Ecto neural progenitor cell (in vitro differentiated cells): ENCODE measurements around the gene ZNF236.

Experiments
- DNase-seq: peaks from one replicate; pipeline ENCODE4 v3.0.0-alpha.2; 2018; ENCODE audit warnings: low spot score

Gene ZNF236

DNA sequence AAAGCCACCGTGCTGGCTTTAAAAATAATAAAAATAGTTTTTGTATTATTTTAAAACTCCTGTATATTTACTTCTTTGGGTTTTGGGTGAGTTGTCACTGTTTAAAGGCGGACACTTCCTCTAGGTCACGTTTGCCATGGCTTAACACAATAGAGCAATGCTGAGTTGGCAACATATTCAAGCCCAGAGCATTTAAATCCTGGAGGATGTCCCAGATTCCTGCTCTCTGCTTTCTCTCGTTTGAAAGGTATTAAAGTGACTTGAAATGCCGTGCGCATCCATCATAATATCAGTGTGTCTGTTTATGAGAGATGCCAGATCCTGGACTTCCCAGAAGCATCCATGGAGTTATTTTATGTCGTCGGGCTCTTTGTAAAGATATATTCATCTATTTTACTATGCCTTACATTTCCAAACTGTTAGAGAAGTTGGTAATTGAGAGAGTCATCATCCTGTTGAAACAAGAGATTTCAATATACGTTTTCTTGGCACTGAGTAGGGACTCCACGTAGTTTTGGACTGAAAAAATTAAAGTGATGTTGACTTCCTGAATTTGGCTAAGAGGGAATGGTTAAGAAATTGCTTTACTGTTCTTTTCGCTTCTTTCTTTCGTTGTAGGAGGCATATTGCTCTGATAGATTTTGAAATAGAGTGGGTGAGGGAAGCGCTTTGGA, 150.6 kb downstream of the ZNF236 start:
- no peak for DNase-seq

DNA sequence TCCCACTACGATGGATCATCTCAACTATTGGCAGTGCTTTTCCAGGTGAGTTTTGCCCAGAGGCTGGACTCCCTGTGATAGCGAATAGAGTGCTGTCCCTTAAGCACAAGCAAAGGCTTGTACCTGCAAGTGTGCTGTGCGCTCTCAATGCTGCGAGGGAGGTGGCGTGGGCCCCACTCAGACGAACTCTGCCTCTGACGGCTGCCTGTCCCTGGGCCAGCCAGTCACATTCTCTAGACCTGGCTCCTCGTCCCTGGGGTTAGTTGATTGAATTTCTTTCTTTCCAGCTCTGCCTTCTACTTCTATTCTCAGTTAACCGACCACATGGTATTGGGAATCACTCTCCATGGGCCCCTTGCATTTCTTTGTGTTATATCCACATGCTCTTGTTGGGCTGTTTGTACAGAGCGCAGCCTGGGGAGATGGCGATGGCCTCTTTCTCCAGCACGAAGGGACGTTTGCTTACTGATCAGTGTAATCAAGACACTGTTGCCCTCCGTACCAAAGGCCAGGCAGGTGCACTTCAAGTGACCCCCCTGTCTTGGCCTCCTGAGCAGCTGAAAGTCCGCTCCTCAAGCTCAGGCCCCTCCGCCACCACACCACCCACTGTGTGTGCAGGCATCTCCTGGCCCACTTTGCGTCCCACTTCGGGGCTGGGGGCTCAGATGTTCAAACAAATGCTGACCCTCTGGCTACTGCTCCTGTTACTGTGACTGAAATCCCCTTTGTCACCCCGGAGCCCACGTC, 151.3 kb downstream of the ZNF236 start:
- peak; percentile 29 for DNase-seq

DNA sequence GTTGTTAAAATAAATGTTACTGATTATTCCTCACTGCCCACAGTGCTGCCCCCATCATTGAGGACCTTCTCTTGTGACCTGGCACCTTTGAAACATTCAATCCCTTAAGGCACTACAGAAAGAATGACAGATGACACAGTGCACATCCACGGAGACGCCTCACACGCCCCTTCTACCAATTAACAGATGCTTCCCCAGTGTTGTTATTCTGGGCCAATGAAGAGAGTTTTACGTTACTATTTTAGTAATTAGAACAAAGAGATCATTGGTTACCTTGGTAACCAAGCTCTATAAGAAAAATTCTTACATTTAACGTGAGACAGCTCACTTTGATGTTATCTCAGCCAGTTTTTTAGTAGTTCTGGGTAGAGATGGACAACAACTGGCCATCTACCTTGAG, 152.0 kb downstream of the ZNF236 start:
- DNase-seq = no peak

DNA sequence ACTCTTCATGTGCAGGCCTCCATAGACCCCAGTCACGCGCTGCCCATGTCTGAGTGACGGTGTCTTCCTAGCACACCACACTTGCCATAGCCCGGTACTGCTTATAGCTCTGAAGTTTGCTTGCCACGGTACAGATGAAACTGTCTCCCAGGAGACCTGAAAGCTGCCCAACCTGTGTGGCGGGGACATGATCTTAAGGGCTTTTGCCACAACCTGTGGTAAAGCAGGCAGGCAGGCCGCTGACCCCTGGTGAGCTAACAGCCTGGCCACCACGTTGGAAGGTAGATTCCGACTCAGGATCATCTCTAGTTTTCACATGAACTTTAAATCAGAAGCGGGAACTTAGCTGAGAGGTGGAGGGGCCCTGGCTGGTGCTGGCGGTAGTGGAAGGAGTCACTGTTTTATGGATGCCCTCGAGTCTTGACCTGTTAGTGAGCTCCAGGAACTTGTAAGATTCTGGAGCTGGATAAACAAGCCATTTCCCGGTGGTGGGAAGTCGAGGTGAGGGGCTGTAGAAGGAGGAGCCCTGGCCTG, 153.3 kb downstream of the ZNF236 start:
- DNase-seq = peak; percentile 36

DNA sequence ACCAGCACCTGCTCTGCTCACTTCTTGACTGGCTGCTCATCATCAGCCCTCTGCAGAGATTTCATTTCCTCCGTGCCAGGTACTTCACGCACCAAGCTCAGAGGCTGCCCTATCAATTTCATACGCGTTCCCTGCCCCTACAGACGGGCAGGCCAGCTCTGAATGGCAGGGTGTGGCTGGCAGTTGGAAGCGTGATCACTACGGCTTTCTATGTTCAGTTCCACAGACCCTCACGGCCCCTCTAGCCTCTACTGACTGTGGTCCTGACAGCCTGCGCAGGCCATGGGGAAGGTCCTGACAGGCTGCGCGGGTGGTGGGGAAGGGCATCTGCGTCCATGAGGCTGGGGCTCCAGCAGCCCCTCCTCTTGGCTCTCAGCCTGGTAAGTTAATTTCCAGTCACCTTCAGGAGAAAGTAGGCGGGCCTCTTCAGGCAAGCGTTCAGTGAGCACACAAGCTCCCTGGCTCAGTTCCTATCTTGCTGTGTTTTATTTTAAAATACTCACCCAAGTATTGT, 154.8 kb downstream of the ZNF236 start:
- DNase-seq = peak; percentile 34

DNA sequence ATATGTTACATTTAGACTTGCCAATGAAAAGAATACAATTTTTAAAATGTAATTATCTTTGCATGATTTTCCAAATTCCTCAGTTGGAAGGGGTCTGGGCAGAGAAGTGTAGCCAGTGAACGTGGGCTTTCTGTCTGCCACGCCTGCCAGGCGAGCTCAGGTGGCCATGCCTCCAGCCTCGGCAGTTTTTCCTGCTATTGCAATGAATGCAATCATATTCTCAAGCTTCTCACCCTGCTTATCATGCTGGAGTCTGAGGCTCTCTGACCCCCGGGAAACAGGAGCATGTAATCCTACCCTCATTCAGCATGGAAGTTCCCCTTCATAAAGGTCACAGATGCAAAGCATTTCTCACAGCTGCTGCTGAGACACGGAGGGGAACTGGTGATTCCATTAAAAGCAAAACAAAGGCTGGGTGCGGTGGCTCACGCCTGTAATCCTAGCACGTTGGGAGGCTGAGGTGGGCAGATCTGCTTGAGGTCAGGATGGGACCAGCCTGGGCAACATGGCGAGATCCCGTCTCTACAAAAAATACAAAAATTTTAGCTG, 155.4 kb downstream of the ZNF236 start:
- peak; percentile 37 for DNase-seq

DNA sequence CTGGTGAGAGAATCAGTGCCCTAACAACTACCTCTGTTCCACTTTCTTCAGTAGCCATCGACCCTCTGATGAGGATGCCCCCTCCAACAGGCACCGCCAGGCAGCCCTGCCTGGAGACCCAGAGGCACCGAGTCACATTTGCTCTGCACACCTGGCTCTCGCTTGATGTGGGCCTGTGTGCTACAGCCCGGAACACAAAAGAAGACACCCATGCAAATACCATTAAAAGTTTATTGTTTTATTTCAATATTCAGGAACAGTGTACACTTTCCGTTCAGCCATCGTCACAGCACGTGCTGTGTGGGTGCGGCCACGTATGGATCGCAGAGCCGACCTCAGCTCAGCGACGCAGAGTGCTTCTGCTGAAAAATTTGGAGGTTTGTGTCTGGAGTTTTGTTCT, 156.3 kb downstream of the ZNF236 start:
- DNase-seq = no peak

DNA sequence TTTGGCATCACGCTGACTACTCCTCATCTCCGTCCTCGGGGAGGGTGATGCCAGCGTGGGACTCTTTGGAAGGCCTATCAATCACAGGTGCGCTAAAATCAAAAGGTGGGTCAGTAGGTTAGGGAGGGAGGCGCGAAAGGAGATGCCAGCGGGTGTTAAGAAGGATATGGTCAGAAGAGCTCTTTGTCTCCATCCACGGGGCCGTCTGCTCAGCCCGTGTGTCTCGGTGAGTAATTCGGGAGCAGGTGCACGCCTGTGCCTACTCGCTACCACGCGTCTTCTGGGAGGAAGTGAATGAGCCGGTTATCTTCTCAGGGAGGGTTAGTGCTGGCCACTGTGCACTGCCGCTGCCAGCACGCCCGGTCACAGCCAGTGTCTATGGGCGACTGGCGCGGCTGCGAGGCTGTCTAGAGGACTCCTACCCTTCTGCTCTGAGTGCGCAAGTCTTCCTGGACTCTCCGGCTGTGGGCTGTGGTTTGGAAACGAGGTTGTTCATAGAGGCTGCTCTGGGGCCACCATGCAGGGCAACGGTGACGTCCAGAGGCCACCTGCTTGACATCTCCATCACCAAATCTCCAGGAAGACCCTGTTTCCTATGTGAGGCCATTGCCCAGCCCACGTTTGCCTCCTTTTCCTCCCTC, 156.9 kb downstream of the ZNF236 start:
- peak; percentile 33 for DNase-seq

DNA sequence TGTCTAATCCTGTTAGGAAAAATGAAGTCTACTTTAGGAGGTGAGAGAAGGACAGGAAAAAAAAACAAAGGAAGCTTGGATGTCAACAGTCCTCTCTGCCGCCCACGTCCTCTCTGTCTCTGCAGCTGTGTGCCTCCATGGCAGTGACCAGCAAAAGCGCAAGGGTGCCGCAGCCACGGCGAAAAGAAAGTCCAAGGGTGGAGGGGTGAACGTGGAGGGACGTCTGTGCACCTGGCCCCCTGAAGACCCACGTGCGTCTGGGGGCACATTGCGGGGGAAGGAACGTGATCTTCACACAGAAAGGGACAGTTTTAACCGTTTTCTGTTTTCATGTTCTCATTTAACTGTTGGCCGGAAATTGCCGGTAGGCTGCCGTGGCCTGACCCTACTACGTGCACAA, 157.5 kb downstream of the ZNF236 start:
- peak; percentile 30 for DNase-seq

DNA sequence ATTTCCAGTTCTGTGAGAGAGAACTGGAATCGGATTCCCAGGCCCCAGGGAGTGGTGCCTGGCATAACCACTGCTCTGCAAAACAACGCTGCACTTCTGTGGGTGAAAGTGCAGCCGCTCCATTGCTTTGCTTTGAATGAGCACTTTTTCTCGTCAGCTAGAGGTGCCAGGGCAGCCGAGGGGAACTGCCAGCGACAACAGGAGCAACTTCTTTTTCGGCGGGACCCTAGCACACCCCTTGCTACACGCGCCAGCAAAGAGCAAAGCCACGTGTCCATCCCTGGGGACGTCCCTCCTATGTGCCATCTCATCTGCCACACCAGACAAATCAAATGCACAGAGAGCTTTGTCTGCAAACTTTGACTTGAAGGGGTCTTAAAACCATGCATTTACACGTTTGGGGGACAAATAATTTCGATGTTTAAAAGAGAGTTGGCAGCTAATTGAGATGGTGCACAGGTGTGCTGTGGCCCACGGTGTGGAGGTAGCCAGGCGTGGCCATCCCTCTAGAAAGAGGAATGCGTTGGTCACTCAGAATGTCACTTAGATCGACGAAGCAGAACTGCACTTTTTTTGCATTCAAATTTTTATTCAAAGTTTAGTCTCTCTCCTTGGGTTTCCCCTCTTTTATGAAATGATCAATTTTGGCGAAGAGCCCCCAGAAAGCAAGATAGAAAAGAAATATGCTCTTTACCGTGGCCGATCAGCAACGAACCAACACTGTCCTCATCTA, 158.5 kb downstream of the ZNF236 start:
- DNase-seq = peak; percentile 23

DNA sequence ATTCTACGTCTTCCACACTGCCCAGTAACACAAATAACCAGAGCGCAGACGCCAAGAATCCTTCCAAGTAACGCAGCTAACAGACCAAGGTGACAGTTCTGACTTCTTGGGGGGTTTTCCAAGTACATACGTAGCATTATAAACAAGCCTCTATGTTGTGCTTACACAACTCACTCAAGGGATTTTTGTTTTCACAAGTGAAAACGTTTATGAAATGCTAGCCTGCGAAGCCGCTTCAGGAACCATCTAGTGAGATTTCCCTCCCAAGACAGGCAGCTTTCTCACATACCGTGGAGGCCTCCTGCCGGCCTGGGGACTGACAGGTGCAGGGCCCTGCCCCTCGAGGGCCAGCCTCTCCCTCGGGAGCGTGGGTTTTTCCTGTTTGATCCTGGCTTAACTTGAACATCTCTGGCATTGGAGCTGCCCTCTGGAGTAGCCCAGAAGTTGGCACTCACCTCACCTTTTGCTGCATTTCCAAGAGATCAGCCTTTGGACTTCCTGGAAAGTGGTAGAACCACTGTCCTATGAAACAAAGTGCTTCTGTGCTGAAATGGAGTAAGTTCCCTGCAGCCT, 159.1 kb downstream of the ZNF236 start:
- DNase-seq = peak; percentile 32

DNA sequence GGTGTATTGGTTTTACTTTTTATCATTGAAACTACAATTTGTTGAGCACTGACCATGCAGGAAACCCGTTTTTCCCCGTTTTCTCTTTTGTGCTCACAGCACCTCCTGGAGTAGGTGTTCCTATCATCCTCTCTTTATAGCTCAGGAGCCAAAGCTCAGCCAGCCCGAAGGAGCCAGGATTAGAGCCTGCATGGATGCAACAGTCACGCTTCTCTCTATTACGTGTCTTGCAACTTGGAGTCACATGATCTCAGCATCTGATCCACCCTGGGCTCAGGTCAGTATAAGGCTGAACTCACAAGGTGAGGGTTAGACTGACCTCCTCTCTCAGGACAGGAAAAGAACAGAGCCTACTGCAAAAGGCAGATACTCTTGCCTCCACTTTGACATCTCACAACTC, 159.7 kb downstream of the ZNF236 start:
- DNase-seq = peak; percentile 32

DNA sequence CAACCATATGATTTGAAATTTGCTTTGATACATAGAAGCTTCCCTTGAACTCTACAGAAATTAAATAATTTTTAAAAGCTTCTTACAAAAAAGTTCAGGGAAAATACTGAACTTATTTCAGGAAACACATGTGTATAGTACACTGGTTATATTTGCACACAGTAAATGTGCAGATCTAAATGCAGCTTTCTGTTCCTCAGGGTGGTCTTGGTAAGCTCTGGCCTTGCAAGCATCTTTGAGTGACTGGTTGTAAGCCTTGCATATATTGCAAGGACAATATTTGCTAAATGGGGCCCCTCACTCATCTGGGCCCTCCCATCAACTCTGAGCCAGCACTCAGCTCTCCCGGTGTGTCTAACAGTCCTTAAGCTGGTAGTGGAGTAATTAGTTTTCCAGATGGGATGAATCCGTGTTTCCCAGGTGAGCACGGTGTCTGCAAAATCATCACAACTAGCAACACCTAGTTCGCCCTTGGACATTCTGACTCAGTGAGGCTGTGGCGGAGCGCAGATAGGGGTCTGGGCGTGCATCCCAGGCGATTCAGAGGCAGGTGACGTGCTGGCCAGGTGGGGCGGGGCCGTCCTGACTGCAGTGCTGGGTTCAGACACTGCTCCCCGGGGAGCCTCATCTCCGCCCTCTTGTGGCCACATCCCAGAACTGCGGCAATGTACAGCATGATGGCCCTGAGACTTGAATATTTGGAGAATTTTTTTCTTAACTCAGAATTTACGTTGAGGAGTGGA, 160.7 kb downstream of the ZNF236 start:
- DNase-seq = peak; percentile 88

DNA sequence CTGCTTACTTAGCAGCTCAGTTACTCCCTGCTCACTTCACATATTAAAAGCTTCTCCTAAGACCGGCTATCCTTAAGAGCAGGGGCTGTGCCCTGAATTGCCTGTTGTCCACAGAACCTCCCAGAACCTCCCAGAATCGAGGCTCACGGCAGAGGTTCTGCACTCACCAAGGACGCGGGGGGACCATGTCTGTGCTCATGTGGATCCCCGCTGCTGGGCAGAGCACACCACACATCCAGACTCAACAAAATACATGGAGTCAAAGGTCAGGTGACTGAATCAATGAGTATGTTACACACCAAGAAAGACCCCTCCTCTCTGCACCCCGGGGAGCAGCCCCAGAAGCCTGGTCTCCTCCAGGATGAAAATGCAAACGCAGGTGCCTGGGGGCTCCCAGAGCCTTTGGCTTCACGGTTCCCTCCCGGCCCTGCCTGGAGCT, 161.3 kb downstream of the ZNF236 start:
- DNase-seq = no peak

DNA sequence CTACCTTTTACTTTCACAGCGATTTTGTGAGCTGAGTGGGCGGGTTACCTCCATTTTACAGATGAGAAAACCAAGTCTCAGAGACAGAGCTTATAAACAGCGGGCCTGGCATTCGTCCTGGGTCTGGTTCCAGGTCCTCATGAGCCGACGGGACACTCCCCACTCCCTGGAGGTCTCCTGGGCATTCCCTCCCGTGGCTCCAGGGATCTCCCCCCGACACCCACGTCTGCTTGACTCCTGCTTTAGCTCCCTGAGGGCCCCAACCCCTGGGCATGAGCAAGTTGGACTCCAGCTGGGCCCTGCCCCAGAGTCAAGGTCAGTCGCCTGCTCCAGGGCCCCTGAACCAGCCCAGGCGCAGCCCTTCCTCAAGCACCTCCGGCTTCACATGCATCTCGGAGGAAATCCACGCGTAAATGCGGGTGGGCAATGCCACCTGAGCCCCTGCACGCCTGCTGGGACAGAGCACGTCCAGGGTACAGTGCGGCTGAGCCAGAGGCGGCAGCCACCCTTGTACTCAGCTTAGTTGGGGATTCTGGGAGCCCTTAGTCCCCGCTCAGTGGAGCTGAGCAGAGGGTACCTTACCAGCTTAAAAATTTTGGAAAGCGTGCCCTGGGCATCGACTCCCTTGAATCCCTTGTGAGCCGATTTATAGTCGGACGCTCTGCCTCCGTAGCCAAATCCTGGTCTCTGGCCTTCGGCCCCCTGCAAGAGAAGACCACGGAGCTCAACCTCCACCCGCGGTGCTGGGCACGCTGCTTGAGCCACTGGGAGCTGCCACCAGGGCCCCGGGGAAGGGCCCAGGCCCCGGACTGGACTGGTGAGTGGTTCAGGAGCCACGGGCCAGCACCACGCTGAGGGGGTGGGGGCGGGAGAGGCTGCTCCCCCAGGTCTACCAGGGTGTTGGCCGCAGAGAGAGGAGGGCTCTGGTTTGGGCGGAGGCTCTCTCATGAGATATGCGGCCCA, 162.1 kb downstream of the ZNF236 start:
- DNase-seq = peak; percentile 44

DNA sequence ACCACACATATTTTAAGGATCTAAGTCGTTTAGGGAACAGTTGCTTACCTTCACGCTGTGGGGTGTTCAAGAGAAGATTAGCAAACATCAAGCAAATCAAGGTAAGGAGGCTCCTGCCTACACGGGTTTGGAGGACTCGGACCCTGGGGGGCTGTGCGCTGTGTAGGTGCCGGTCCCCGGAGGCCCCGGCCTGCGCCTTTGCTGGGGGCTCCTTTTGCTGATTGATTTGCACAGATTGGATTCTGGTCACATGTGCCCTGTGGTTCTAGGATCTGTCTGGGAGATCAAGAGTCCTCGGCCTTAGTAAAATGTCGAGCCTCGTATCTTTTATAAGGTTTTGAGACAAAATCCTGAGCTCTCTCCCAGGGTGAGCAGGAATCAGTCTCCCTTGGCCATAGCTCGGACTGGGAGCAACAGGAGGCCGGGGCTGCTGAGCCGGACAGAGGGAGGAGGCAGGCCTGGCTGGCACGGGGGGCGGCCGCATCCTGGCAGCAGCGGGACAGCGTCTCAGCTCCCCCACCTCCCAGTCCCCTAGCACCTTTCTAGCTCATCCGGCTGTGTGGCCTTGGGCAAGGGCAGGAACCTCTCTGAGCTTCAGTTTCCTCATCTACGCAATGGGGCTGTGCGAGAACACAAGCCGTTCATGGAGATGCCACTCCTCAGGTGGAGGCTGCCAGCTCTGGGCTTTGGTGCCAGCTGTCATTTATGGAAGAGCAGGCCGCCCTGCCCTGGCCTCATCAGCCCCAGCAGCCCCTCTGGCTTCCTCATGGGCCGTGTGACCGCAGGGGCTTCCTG, 163.0 kb downstream of the ZNF236 start:
- DNase-seq = peak; percentile 29

DNA sequence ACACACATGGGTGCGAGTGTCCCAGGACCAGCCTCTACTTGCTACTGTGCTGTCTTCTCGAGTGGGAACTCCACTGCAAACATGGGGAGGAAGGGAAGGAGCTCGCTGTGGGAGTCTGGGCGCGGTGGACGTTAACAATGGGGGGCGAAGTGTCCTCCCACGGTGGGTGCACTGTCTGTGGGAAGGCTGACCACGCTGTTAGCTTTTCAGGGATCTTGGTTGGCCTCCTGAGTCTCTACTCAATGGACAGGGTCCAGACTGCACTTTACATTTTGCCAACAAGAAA, 163.5 kb downstream of the ZNF236 start:
- peak; percentile 19 for DNase-seq

DNA sequence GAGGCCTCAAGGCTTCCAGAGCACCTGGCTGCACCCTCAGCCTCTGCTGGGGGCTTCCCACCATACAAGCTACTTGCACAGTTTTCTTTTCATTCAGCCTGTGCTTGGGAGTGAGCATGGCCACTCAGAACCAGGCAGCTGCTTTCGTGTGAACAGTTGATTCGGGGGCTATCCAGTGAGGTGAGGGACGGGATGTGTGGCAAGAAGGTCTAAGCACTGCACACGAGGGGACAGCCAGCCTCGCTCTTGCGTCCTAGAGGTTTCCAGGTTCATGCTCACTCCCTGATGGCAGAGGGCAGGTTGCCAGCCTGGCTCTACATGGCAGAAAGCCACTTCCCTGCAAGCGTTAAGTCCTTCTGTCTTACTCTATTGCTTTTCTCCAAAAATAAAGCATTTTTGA, 164.0 kb downstream of the ZNF236 start:
- DNase-seq = peak; percentile 39
